NCI-H2227 (cell line): ENCODE results near the gene MLLT10.

Experiments used
- DNase-seq: peaks from one replicate; lab custom pipeline; 2025; ENCODE audit not compliant: unreplicated experiment; lab: John Stamatoyannopoulos, UW

Gene MLLT10

GRCh38 chr10:21759232-21759631, 225.2 kb downstream of the MLLT10 start:
- DNase-seq, result no peak

GRCh38 chr10:21760332-21760731, 226.3 kb downstream of the MLLT10 start:
- DNase-seq, result no peak

GRCh38 chr10:21764466-21765189, 230.6 kb downstream of the MLLT10 start:
- no peak for DNase-seq

DNA sequence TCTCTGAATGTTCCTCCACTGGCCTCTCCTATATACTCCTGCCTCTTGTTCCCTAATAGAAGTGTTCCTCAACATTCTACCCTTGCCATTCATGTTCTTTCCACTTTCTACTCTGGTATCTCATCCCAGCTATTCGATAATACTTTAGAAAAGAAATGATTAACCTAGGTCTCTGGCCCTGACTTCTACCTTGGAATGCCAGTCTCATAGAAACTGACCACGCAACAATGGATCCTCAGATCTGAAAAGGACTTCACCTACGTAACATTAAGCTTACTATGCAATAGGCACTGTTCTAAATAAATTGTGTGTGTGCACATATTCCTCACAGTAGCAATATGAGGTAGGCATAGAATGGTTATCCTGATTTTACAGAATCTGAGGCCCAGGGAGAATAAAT, 235.0 kb downstream of the MLLT10 start:
- DNase-seq, result no peak

DNA sequence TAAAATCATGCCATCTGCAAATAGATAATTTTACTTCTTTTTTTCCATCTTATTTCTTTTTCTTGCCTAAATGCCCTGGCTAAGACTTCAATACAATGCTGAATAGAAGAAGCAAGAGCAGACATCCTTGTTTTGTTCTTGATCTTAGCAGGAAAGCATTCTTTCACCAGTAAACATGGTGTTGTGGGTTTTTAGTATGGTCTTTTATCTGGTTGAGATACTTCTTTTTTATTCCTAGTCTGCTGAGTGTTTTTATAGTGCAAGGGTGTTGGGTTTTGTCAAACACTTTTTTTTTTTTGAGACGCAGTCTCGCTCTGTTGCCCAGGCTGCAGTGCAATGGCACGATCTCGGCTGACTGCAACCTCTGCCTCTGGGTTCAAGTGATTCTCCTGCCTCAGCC, 237.2 kb downstream of the MLLT10 start:
- DNase-seq, result no peak

- DNase-seq, result no peak
These were observed 242.9 kb downstream of the MLLT10 start for GRCh38 chr10:21776883-21777282.

DNA sequence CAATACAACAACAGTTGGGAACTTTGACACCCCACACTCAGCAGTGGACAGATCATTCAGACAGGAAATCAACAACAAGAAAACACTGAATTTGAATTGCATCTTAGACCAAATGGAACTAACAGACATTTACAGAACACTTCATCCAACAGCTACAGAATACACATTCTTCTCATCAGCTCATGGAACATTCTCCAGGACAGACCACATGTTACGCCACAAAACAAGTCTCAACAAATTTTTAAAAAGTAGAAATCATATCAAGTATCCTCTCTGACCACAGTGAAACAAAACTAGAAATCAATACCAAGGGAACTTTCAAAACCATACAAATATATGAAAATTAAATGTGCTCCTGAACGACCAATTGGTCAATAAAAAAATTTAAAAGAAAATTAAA, 257.2 kb downstream of the MLLT10 start:
- no peak for DNase-seq
